RWPE2 (cell line): Measurements from ENCODE around the gene DTHD1.

ENCODE experiments used
- ATAC-seq: fragments of 200-7000 bp; cut with Tn5 transposase; 3 replicates; pipeline ENCODE4 v1.9.1; 2021; ENCODE audit warnings: low read depth
- DNase-seq: peaks from one replicate; pipeline ENCODE4 v3.0.0-alpha.2; 2020; ENCODE audit warnings: low spot score
- H3K27ac ChIP-seq: fragments of 450-650 bp; 2 replicates; pipeline ENCODE4 v1.5.1; 2017; ENCODE audit warnings: mild to moderate bottlenecking; ENCODE audit not compliant: poor library complexity, severe bottlenecking
- H3K27me3 ChIP-seq: fragments of 250-450 bp; sonication (Bioruptor Pico); 2 replicates; pipeline ENCODE4 v1.5.1; 2021; ENCODE audit warnings: mild to moderate bottlenecking, moderate library complexity; ENCODE audit not compliant: insufficient read depth, poor library complexity, severe bottlenecking
- H3K36me3 ChIP-seq: fragments of 250-450 bp; sonication (Bioruptor Pico); 2 replicates; pipeline ENCODE4 v1.5.1; 2020; ENCODE audit warnings: low read depth, mild to moderate bottlenecking, moderate library complexity
- H3K4me1 ChIP-seq: fragments of 250-450 bp; sonication (Bioruptor Pico); 2 replicates; pipeline ENCODE4 v1.5.1; 2021; ENCODE audit warnings: mild to moderate bottlenecking, moderate library complexity; ENCODE audit not compliant: insufficient read depth, poor library complexity, severe bottlenecking
- H3K4me3 ChIP-seq: fragments of 250-450 bp; sonication (Bioruptor Pico); 2 replicates; pipeline ENCODE4 v1.5.1; 2021; ENCODE audit warnings: mild to moderate bottlenecking, moderate library complexity; ENCODE audit not compliant: severe bottlenecking
- H3K9me3 ChIP-seq: fragments of 250-450 bp; sonication (Bioruptor Pico); 2 replicates; pipeline ENCODE4 v1.5.1; 2021; ENCODE audit warnings: mild to moderate bottlenecking, moderate library complexity; ENCODE audit not compliant: severe bottlenecking
- CTCF ChIP-seq: fragments of 450-650 bp; IDR thresholded peaks from one replicate; pipeline ENCODE4 v1.5.1; 2017; ENCODE audit warnings: mild to moderate bottlenecking, moderate library complexity; ENCODE audit not compliant: poor library complexity, severe bottlenecking

The DTHD1 gene

GRCh38 chr4:36312511-36312910, 31.1 kb downstream of the DTHD1 start:
- H3K4me1 ChIP-seq: no peaks in the 10 kb centered on the region
- no peak for TF ChIP-seq CTCF
- DNase-seq: no peak
- no peak overlapping the region for H3K4me3 ChIP-seq
- no peaks in the 10 kb centered on the region for H3K9me3 ChIP-seq
- no peaks in the 10 kb centered on the region for H3K36me3 ChIP-seq
- H3K27ac ChIP-seq: no peak overlapping the region
- no peak for ATAC-seq
- H3K27me3 ChIP-seq: no peaks in the 10 kb centered on the region

- DNase-seq (no peak), ATAC-seq (no peak)
- H3K27ac ChIP-seq: no peak overlapping the region
- no peaks in the 10 kb centered on the region for H3K36me3 ChIP-seq
- no peak for TF ChIP-seq CTCF
- no peaks in the 10 kb centered on the region for H3K4me1 ChIP-seq
- H3K27me3 ChIP-seq: no peaks in the 10 kb centered on the region
- H3K9me3 ChIP-seq: no peaks in the 10 kb centered on the region
- no peak overlapping the region for H3K4me3 ChIP-seq
Observed at GRCh38 chr4:36313301-36313700, 31.9 kb downstream of the DTHD1 start.

GRCh38 chr4:36313703-36314102, 32.3 kb downstream of the DTHD1 start:
- no peak overlapping the region for H3K4me3 ChIP-seq
- DNase-seq: no peak
- TF ChIP-seq CTCF: no peak
- no peaks in the 10 kb centered on the region for H3K9me3 ChIP-seq
- H3K27me3 ChIP-seq: no peaks in the 10 kb centered on the region
- H3K36me3 ChIP-seq: no peaks in the 10 kb centered on the region
- no peaks in the 10 kb centered on the region for H3K4me1 ChIP-seq
- no peak overlapping the region for H3K27ac ChIP-seq
- ATAC-seq: no peak

- Histone ChIP-seq H3K9me3 (no peaks in the 10 kb centered on the region), H3K27ac (no peak overlapping the region), H3K27me3 (no peaks in the 10 kb centered on the region), H3K4me1 (no peaks in the 10 kb centered on the region), H3K4me3 (no peak overlapping the region), H3K36me3 (no peaks in the 10 kb centered on the region)
- no peak for DNase-seq
- TF ChIP-seq CTCF: no peak
- no peak for ATAC-seq
Observed at GRCh38 chr4:36316607-36317006, 35.2 kb downstream of the DTHD1 start.

GRCh38 chr4:36317721-36318120, 36.3 kb downstream of the DTHD1 start:
- Histone ChIP-seq H3K36me3 (no peaks in the 10 kb centered on the region), H3K27ac (no peak overlapping the region), H3K9me3 (no peaks in the 10 kb centered on the region), H3K4me3 (no peak overlapping the region), H3K27me3 (no peaks in the 10 kb centered on the region), H3K4me1 (no peaks in the 10 kb centered on the region)
- no peak for TF ChIP-seq CTCF
- ATAC-seq (no peak), DNase-seq (no peak)
